GM23338 (cell line): ENCODE measurements around the gene TSPEAR. TPM values are rescaled to one million over a fixed set of nuclear protein-coding genes. Genes with fewer than 3 reads are reported as not detected.

Source experiments
- ATAC-seq: fragments of 200-7000 bp; cut with Tn5 transposase; 3 replicates; pipeline ENCODE4 v1.9.1; 2020
- DNase-seq: peaks from one replicate; pipeline ENCODE4 v3.0.0-alpha.2; 2015; ENCODE audit warnings: low spot score
- H2AFZ ChIP-seq: fragments of 200-600 bp; sonication (generic); 2 replicates; pipeline ENCODE4 v1.8.0; 2016; ENCODE audit warnings: antibody characterized with exemption, mild to moderate bottlenecking, moderate library complexity
- H3F3A ChIP-seq: fragments of 200-600 bp; sonication (generic); replicated peaks from 2 replicates; pipeline ENCODE4 v1.8.0; 2017; ENCODE audit warnings: antibody characterized with exemption, mixed run types, low read depth
- H3K27ac ChIP-seq: fragments of 200-600 bp; sonication (generic); 2 replicates; pipeline ENCODE4 v1.6.1; 2016; ENCODE audit warnings: low read depth
- H3K27me3 ChIP-seq: fragments of 200-600 bp; sonication (generic); 2 replicates; pipeline ENCODE4 v1.8.0; 2016; ENCODE audit warnings: mild to moderate bottlenecking, mixed run types, moderate library complexity; ENCODE audit not compliant: insufficient read depth
- H3K36me3 ChIP-seq: fragments of 200-600 bp; sonication (generic); 2 replicates; pipeline ENCODE4 v1.8.0; 2016; ENCODE audit warnings: mild to moderate bottlenecking; ENCODE audit not compliant: insufficient read depth
- H3K4me1 ChIP-seq: fragments of 200-600 bp; sonication (generic); 2 replicates; pipeline ENCODE4 v1.8.0; 2016; ENCODE audit warnings: mild to moderate bottlenecking, moderate library complexity; ENCODE audit not compliant: insufficient read depth
- H3K4me2 ChIP-seq: fragments of 200-600 bp; sonication (generic); 2 replicates; pipeline ENCODE4 v1.7.1; 2017; ENCODE audit warnings: mixed run types
- H3K4me3 ChIP-seq: fragments of 200-600 bp; sonication (generic); 2 replicates; pipeline ENCODE4 v1.6.1; 2016; ENCODE audit warnings: mixed run types
- H3K79me2 ChIP-seq: fragments of 200-600 bp; sonication (generic); replicated peaks from 2 replicates; pipeline ENCODE4 v1.8.0; 2017; ENCODE audit warnings: mild to moderate bottlenecking; ENCODE audit not compliant: insufficient read depth
- H3K9me2 ChIP-seq: fragments of 200-600 bp; sonication (generic); 2 replicates; pipeline ENCODE4 v1.8.0; 2017; ENCODE audit not compliant: insufficient read depth
- H4K20me1 ChIP-seq: fragments of 200-600 bp; sonication (generic); replicated peaks from 2 replicates; pipeline ENCODE4 v1.8.0; 2017; ENCODE audit warnings: mild to moderate bottlenecking; ENCODE audit not compliant: insufficient read depth
- H3K27ac Mint-ChIP-seq: 2 replicates; pipeline ENCODE4 v1.8.0; 2020; ENCODE audit warnings: inconsistent platforms, mild to moderate bottlenecking, moderate library complexity, mixed read lengths
- H3K27me3 Mint-ChIP-seq: 3 replicates; pipeline ENCODE4 v1.8.0; 2022; ENCODE audit warnings: low read depth, mild to moderate bottlenecking, moderate library complexity, mixed read lengths, inconsistent platforms; ENCODE audit not compliant: insufficient read depth, poor library complexity
- H3K36me3 Mint-ChIP-seq: 3 replicates; pipeline ENCODE4 v1.8.0; 2021; ENCODE audit warnings: low read depth, mild to moderate bottlenecking, inconsistent platforms, moderate library complexity, mixed read lengths
- H3K4me1 Mint-ChIP-seq: 3 replicates; pipeline ENCODE4 v1.8.0; 2020; ENCODE audit warnings: mild to moderate bottlenecking, inconsistent platforms, mixed read lengths
- H3K4me3 Mint-ChIP-seq: 3 replicates; pipeline ENCODE4 v1.8.0; 2021; ENCODE audit warnings: moderate library complexity, mild to moderate bottlenecking, inconsistent platforms, mixed read lengths
- H3K9me3 Mint-ChIP-seq: 3 replicates; pipeline ENCODE4 v1.8.0; 2020; ENCODE audit warnings: moderate library complexity, mild to moderate bottlenecking, inconsistent platforms, mixed read lengths
- CREB1 ChIP-seq: fragments of 250-450 bp; sonication (Bioruptor Pico); IDR thresholded peaks from 2 replicates; pipeline ENCODE4 v1.5.0; 2020; ENCODE audit warnings: low read depth, mild to moderate bottlenecking, moderate library complexity
- CTCF ChIP-seq, 2 experiments: fragments of 200-600 bp in 1 of 2; sonication (generic) in 1 of 2; conservative IDR thresholded peaks; 2 replicates each; pipeline versions ENCODE4 v1.5.1 to v1.6.1; 2016 to 2017; ENCODE audit warnings: antibody characterized with exemption in 2 of 2, low read depth in 2 of 2, mild to moderate bottlenecking in 2 of 2, moderate library complexity in 1 of 2
- ETS1 ChIP-seq: IDR thresholded peaks from 2 replicates; pipeline ENCODE4 v1.6.1; 2016; ENCODE audit warnings: antibody characterized with exemption
- EZH2 ChIP-seq: fragments of 200-600 bp; sonication (generic); IDR thresholded peaks from one replicate; pipeline ENCODE4 v1.8.0; 2017; ENCODE audit warnings: antibody characterized with exemption, mild to moderate bottlenecking, low read depth; ENCODE audit not compliant: unreplicated experiment
- EZH2phosphoT487 ChIP-seq: fragments of 200-600 bp; sonication (generic); IDR thresholded peaks from one replicate; pipeline ENCODE4 v1.8.1; 2018; ENCODE audit warnings: antibody characterized with exemption; ENCODE audit not compliant: unreplicated experiment
- JUNB ChIP-seq: IDR thresholded peaks from one replicate; pipeline ENCODE4 v1.6.1; 2016; ENCODE audit warnings: antibody characterized with exemption; ENCODE audit not compliant: unreplicated experiment
- NANOG ChIP-seq: IDR thresholded peaks from 2 replicates; pipeline ENCODE4 v1.6.1; 2016; ENCODE audit warnings: antibody characterized with exemption, borderline replicate concordance
- POLR2AphosphoS5 ChIP-seq: IDR thresholded peaks from 2 replicates; pipeline ENCODE4 v1.6.1; 2016; ENCODE audit warnings: antibody characterized with exemption, low read depth
- REST ChIP-seq: IDR thresholded peaks from one replicate; pipeline ENCODE4 v1.6.1; 2018; ENCODE audit warnings: antibody characterized with exemption; ENCODE audit not compliant: unreplicated experiment
- STAT1 ChIP-seq: IDR thresholded peaks from one replicate; pipeline ENCODE4 v1.6.1; 2016; ENCODE audit warnings: antibody characterized with exemption; ENCODE audit not compliant: unreplicated experiment
- ZNF114 ChIP-seq: fragments of 250-450 bp; sonication (Bioruptor Pico); IDR thresholded peaks from 2 replicates; pipeline ENCODE4 v1.5.0; 2020; ENCODE audit warnings: mild to moderate bottlenecking, moderate library complexity
- ZNF331 ChIP-seq: fragments of 250-450 bp; sonication (Bioruptor Pico); IDR thresholded peaks from 2 replicates; pipeline ENCODE4 v1.5.0; 2020; ENCODE audit warnings: low read depth, mild to moderate bottlenecking, moderate library complexity
- ZNF462 ChIP-seq: fragments of 250-450 bp; sonication (Bioruptor Pico); IDR thresholded peaks from 2 replicates; pipeline ENCODE4 v1.5.0; 2020; ENCODE audit warnings: mild to moderate bottlenecking, moderate library complexity
- polyA plus RNA-seq: library from polyadenylated mRNA; unstranded; fragments of >200 nt; fragmentation: Nextera tagmentation; extraction: Ambion mirVana; gene quantifications from 2 replicates; pipeline ENCODE4 v1.2.1, GENCODE V29; 2016
- total RNA-seq: library from RNA; depleted of rRNA; stranded (reverse); fragments of >200 nt; shearing (Covaris generic); gene quantifications from 2 replicates; pipeline ENCODE4 v1.2.3, GENCODE V29; 2014

TSPEAR gene
- total and polyA plus RNA-seq, 2 experiments from 2014 or later: 0.35 to 0.92 TPM

GRCh38 chr21:44658541-44658910 is 52.8 kb downstream of the TSPEAR start:
- Histone ChIP-seq H3K4me2 (0 out of 2 replicates have a peak overlapping the region, but pooled peaks have one; percentile 47), H3K9me2 (no peaks in the 10 kb centered on the region), H3K4me3 (no peak overlapping the region), H3K27ac (no peak overlapping the region), H2AFZ (peak overlapping the region; percentile 86), H3K36me3 (no peaks in the 10 kb centered on the region), H3F3A (0 out of 2 replicates have a peak, but pooled peaks cover 3% of the 10 kb centered on the region), H4K20me1 (no peaks in the 10 kb centered on the region), H3K4me1 (peaks cover 31% of the 10 kb centered on the region), H3K79me2 (no peaks in the 10 kb centered on the region), H3K27me3 (no peaks in the 10 kb centered on the region)
- peaks cover 18% of the 10 kb centered on the region for H3K9me3 Mint-ChIP-seq
- no peak overlapping the region for H3K27ac Mint-ChIP-seq
- peaks cover 8% of the 10 kb centered on the region for H3K27me3 Mint-ChIP-seq
- no peak for DNase-seq
- no peak overlapping the region for H3K4me3 Mint-ChIP-seq
- peaks cover 9% of the 10 kb centered on the region; the same call in 2 of the 3 replicates for H3K36me3 Mint-ChIP-seq
- no peak for ATAC-seq
- no peak for TF ChIP-seq POLR2AphosphoS5
- TF ChIP-seq CREB1: no peak
- TF ChIP-seq ZNF331 (CRISPR knock-in tag): no peak
- no peak for TF ChIP-seq JUNB
- no peak for TF ChIP-seq ZNF114 (CRISPR knock-in tag)
- TF ChIP-seq EZH2: no peak
- no peak for TF ChIP-seq STAT1
- no peak for TF ChIP-seq ZNF462 (CRISPR knock-in tag)
- TF ChIP-seq REST: no peak
- no peak for TF ChIP-seq ETS1
- no peak for TF ChIP-seq NANOG
- TF ChIP-seq CTCF (conservative IDR thresholded peaks at IDR 0.05; ENCODE audit: low read depth in 2 of 2): no peak
- no peak for TF ChIP-seq EZH2phosphoT487
- H3K4me1 Mint-ChIP-seq: peaks cover 30% of the 10 kb centered on the region
